Immature natural killer cell (primary cell): Measurements from ENCODE around the gene SREBF1. TPM values are rescaled to one million over a fixed set of nuclear protein-coding genes. Genes with fewer than 3 reads are reported as not detected.

ENCODE experiments used
- DNase-seq, 3 donors: peaks; one replicate each; pipeline ENCODE4 v3.0.0; 2022; ENCODE audit warnings: mixed read lengths in 1 of 3
- H3K27ac Mint-ChIP-seq, 6 donors: one replicate each; pipeline ENCODE4 v1.8.0; 2020; ENCODE audit warnings: mixed read lengths in 6 of 6, mild to moderate bottlenecking in 5 of 6, inconsistent platforms in 4 of 6, moderate library complexity in 3 of 6
- H3K27me3 Mint-ChIP-seq, 3 donors: one replicate each; pipeline ENCODE4 v1.8.0; 2020 to 2021; ENCODE audit warnings: low read depth in 3 of 3, mild to moderate bottlenecking in 3 of 3, mixed read lengths in 3 of 3, moderate library complexity in 3 of 3, inconsistent platforms in 1 of 3
- H3K36me3 Mint-ChIP-seq, 3 donors: one replicate each; pipeline ENCODE4 v1.8.0; 2020; ENCODE audit warnings: mixed read lengths in 3 of 3, inconsistent platforms in 2 of 3, mild to moderate bottlenecking in 2 of 3
- H3K4me1 Mint-ChIP-seq, 2 donors: one replicate each; pipeline ENCODE4 v1.8.0; 2020; ENCODE audit warnings: inconsistent platforms in 2 of 2, mild to moderate bottlenecking in 2 of 2, mixed read lengths in 2 of 2, moderate library complexity in 1 of 2
- H3K4me3 Mint-ChIP-seq, 5 donors: one replicate each; pipeline ENCODE4 v1.8.0; 2020; ENCODE audit warnings: mild to moderate bottlenecking in 5 of 5, mixed read lengths in 5 of 5, inconsistent platforms in 3 of 5, moderate library complexity in 3 of 5
- H3K9me3 Mint-ChIP-seq, 6 donors: one replicate each; pipeline ENCODE4 v1.8.0; 2020; ENCODE audit warnings: mild to moderate bottlenecking in 6 of 6, mixed read lengths in 6 of 6, inconsistent platforms in 4 of 6, moderate library complexity in 3 of 6
- polyA plus RNA-seq, 3 donors: library from polyadenylated mRNA; unstranded; fragments of 300-500 nt; fragmentation: Illumina TruSeq; gene quantifications; one replicate each; pipeline ENCODE4 v1.2.3, GENCODE V29; 2021

The SREBF1 gene
- polyA plus RNA-seq, 3 donors from 2014 or later = 2.9 to 13.4 (median 4.4) TPM

GRCh38 chr17:17771498-17772201, 65.1 kb downstream of the SREBF1 start:
- H3K4me3 Mint-ChIP-seq = no peak overlapping the region
- peaks cover 24 to 28% of the 10 kb centered on the region in 2 donors for H3K4me1 Mint-ChIP-seq
- H3K9me3 Mint-ChIP-seq = no peaks in the 10 kb centered on the region
- no peaks in the 10 kb centered on the region for H3K36me3 Mint-ChIP-seq
- H3K27ac Mint-ChIP-seq = peak overlapping the region in 1 of 6 donors; percentile 39
- no peak for DNase-seq
- H3K27me3 Mint-ChIP-seq = peaks cover 0 to 1% (median 0%) of the 10 kb centered on the region in 3 donors

DNA sequence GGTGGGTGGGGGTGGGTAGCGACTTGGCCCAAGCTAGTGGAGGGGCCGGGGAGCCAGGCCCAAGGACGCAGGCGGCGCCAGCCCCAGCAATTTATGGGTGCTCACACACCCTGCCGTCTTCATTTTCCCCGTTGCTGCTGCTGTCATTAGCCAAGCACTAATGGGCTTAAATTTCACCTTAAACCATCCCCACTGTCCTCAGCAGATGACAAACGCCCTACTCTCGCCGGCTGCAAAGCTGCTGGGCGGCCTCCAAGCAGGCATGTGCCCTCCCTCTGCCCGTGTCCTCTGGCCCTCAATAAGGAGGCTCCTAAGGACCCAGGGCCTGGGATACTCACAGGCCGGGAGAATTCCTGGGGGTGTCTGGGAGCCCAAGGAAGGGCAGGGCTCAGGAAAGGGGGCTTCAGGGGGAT, 66.1 kb downstream of the SREBF1 start:
- Mint-ChIP-seq H3K4me3 (no peak overlapping the region), H3K36me3 (no peaks in the 10 kb centered on the region), H3K27ac (peak overlapping the region in 1 of 6 donors; percentile 8), H3K4me1 (peaks cover 34 to 38% of the 10 kb centered on the region in 2 donors), H3K27me3 (peaks cover 0 to 1% (median 0%) of the 10 kb centered on the region in 3 donors), H3K9me3 (no peaks in the 10 kb centered on the region)
- DNase-seq = no peak

DNA sequence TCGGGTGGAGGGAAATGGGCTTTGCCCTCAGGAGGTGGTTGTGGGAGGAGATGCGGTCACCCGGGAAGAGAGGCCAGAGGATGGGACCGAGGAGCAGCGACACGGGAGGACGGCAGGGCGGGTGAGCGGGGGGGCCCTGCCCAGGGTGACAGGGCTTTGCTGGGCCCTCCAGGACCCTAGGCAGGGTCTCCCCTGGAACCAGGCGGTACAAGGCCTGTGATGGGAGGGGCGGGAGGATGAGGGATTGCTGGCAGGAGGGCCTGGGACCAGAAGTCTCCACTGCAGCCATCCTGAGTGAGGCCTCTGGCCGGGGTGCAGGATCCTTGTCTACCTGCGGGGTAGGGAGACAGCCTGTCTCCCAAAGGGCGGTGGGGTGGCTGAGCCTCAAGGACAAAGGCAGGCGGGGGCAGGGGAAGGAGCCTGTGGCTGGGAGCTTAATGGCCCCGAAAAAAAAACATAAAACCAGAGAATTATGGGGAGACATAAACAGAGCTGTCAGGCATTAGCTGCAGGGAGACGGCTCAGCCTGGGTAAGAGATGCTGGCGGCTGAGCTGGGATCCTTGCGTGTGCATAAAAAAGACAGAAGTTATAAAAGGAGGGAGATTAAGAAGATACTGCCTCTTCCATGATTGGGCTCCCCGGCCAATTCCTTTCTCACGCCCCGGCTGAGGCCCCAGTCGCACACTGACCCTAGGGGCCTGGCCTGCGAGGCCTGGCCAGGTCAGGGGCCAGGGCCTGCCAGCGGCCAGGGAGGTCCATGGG, 66.7 kb downstream of the SREBF1 start:
- Mint-ChIP-seq H3K9me3 (no peaks in the 10 kb centered on the region), H3K36me3 (no peaks in the 10 kb centered on the region), H3K27ac (no peak overlapping the region), H3K27me3 (peaks cover 0 to 1% (median 0%) of the 10 kb centered on the region in 3 donors), H3K4me3 (no peak overlapping the region), H3K4me1 (peaks cover 40 to 42% of the 10 kb centered on the region in 2 donors)
- no peak for DNase-seq

GRCh38 chr17:17768424-17769088, 68.2 kb downstream of the SREBF1 start:
- peak overlapping the region in 3 of 5 donors; percentile 18 to 70 (median 41) for H3K4me3 Mint-ChIP-seq
- H3K27me3 Mint-ChIP-seq = peaks cover 0 to 1% (median 0%) of the 10 kb centered on the region in 3 donors
- H3K27ac Mint-ChIP-seq = peak overlapping the region; percentile 18 to 94 (median 87)
- DNase-seq = peak in 2 of 3 donors; percentile 38 to 43
- H3K36me3 Mint-ChIP-seq = no peaks in the 10 kb centered on the region
- peaks cover 54 to 55% of the 10 kb centered on the region in 2 donors for H3K4me1 Mint-ChIP-seq
- no peaks in the 10 kb centered on the region for H3K9me3 Mint-ChIP-seq

GRCh38 chr17:17767887-17768418, 68.8 kb downstream of the SREBF1 start:
- Mint-ChIP-seq H3K4me1 (peaks cover 55 to 61% of the 10 kb centered on the region in 2 donors), H3K36me3 (no peaks in the 10 kb centered on the region), H3K9me3 (no peaks in the 10 kb centered on the region), H3K27me3 (peaks cover 0 to 1% (median 0%) of the 10 kb centered on the region in 3 donors), H3K4me3 (peak overlapping the region in 1 of 5 donors; percentile 41), H3K27ac (peak overlapping the region in 5 of 6 donors; percentile 75 to 94 (median 88))
- DNase-seq = no peak

- H3K36me3 Mint-ChIP-seq = no peaks in the 10 kb centered on the region
- no peak overlapping the region for H3K4me3 Mint-ChIP-seq
- H3K27me3 Mint-ChIP-seq = no peaks in the 10 kb centered on the region
- DNase-seq = no peak
- H3K9me3 Mint-ChIP-seq = no peaks in the 10 kb centered on the region
- peaks cover 54 to 63% of the 10 kb centered on the region in 2 donors for H3K4me1 Mint-ChIP-seq
- H3K27ac Mint-ChIP-seq = peak overlapping the region in 4 of 6 donors; percentile 30 to 94 (median 78)
Measured at GRCh38 chr17:17767154-17767869, 69.5 kb downstream of the SREBF1 start.

- H3K9me3 Mint-ChIP-seq = no peaks in the 10 kb centered on the region
- no peak for DNase-seq
- peak overlapping the region in 2 of 5 donors; percentile 52 to 64 for H3K4me3 Mint-ChIP-seq
- peak overlapping the region; percentile 30 to 94 (median 90) for H3K27ac Mint-ChIP-seq
- no peaks in the 10 kb centered on the region for H3K36me3 Mint-ChIP-seq
- H3K4me1 Mint-ChIP-seq = peaks cover 55 to 63% of the 10 kb centered on the region in 2 donors
- H3K27me3 Mint-ChIP-seq = no peaks in the 10 kb centered on the region
Measured at GRCh38 chr17:17766744-17767120, 70.1 kb downstream of the SREBF1 start.

DNA sequence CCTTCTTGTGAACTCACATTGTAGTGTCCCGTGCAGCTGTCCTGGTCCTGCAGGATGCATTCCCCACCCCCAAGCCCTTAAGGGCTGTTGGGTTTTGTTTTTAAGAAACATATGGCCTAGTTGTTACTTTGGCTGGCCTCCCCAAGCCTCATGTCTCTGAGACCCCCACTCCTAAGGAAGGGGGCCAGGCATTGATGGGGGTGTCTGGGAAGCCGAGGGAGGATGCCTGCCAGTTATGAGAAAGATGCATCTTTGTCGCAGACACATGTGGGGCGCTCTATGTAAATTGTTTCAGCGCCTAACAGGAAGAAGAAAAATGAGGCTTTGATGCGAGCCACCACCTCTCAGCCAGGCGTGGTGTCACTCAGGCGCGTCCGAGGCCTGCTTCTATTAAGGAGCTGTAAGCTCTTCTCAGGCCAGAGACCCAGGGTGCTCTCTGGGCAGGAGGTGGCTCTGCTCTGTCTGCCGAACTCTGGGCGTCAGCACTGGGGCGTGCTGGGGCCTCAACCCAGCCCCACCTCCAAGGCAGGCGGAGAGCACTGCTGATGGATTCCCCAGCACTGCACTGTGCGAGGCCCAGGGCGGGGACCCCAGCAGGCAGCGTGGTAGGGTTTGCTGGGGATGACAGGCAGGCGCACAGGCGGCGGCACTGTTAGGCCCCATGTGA, 70.6 kb downstream of the SREBF1 start:
- DNase-seq = peak in 1 of 3 donors; percentile 40
- Mint-ChIP-seq H3K4me3 (peak overlapping the region in 3 of 5 donors; percentile 52 to 71 (median 64)), H3K9me3 (no peaks in the 10 kb centered on the region), H3K36me3 (no peaks in the 10 kb centered on the region), H3K27ac (peak overlapping the region; percentile 19 to 94 (median 90)), H3K27me3 (no peaks in the 10 kb centered on the region), H3K4me1 (peaks cover 55 to 63% of the 10 kb centered on the region in 2 donors)

DNA sequence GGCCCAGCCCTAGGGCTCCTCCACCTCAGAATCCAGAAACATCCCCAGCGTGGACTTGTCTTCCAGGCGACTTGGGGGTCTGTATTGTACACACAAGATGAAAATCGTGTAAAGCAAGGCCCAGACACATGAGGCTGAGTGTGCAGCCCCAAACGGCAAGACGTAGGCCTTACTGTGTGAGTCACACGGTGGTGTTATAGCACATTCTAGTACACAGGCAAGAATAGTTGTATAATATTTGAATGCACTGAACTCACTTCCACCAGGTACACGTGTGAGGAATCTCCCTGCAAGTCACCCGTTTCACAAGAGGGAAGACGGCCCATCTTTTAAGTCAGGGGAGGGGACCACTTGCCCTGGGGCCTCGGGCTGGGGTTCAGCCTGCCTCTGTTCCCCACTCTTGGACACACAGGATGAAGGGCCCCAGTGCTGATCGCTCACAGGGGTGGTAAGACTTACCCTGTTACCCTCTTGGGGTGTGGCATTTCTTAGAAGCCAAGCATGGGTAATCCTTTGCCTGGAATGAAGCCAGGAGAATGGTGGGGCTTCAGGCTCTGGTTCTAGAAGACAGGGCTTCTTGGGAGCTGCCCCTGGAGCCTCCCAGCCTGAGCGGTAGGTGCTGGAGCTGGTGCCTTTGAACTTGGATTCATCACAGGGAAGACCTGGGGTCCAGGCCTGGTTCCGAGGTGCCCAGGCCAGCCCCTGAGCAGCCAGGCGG, 71.3 kb downstream of the SREBF1 start:
- H3K9me3 Mint-ChIP-seq = no peaks in the 10 kb centered on the region
- no peak overlapping the region for H3K4me3 Mint-ChIP-seq
- H3K4me1 Mint-ChIP-seq = peaks cover 58 to 63% of the 10 kb centered on the region in 2 donors
- no peaks in the 10 kb centered on the region for H3K27me3 Mint-ChIP-seq
- no peak for DNase-seq
- H3K36me3 Mint-ChIP-seq = no peaks in the 10 kb centered on the region
- peak overlapping the region in 5 of 6 donors; percentile 12 to 94 (median 90) for H3K27ac Mint-ChIP-seq

DNA sequence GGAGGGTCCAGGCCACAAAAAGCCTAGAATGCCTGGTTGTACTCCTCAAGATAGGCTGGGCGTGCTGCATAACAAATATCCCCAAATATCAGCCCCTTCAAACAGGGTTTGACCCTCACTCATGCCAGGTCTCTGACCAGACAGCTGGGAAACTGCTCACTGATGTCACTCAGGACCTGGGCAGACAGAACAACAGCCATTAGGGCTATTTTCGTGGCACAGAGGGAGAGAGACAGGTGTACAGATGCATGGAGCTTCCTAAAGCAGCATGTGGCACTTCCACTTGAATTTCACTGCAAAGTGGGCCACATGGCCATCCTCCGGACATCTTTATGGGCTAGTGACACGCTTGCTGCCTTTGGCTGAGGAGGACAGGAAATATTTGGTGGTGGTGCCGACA, 73.1 kb downstream of the SREBF1 start:
- Mint-ChIP-seq H3K36me3 (no peaks in the 10 kb centered on the region), H3K4me3 (peak overlapping the region in 4 of 5 donors; percentile 6 to 51 (median 34)), H3K4me1 (peaks cover 52 to 68% of the 10 kb centered on the region in 2 donors), H3K27ac (peak overlapping the region; percentile 52 to 85 (median 83)), H3K27me3 (no peaks in the 10 kb centered on the region), H3K9me3 (no peaks in the 10 kb centered on the region)
- DNase-seq = peak in 2 of 3 donors; percentile 31 to 37

GRCh38 chr17:17763136-17763535, 73.7 kb downstream of the SREBF1 start:
- Mint-ChIP-seq H3K4me3 (no peak overlapping the region), H3K27ac (peak overlapping the region in 2 of 6 donors; percentile 52 to 83), H3K9me3 (no peaks in the 10 kb centered on the region), H3K4me1 (peaks cover 52 to 68% of the 10 kb centered on the region in 2 donors), H3K36me3 (no peaks in the 10 kb centered on the region), H3K27me3 (no peaks in the 10 kb centered on the region)
- no peak for DNase-seq

DNA sequence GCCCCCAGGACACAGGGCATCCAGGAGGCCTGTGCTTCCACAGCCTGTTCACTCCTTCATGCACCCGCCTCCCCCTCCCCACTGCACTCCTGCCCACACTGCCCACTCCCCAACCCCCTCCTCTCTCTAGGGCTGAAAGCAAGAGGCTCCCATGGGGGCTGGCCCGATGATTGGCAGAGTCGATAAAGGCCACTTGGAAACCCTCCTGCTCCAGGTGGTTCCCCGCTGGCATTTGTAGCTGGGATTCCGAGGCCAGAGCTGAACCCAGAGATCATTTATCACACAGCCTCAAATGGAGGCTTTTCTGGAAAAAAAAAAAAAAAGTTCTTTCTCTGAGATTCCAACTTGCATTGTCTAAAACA, 74.1 kb downstream of the SREBF1 start:
- no peak overlapping the region for H3K4me3 Mint-ChIP-seq
- H3K27ac Mint-ChIP-seq = no peak overlapping the region
- no peaks in the 10 kb centered on the region for H3K36me3 Mint-ChIP-seq
- no peaks in the 10 kb centered on the region for H3K9me3 Mint-ChIP-seq
- peaks cover 53 to 70% of the 10 kb centered on the region in 2 donors for H3K4me1 Mint-ChIP-seq
- no peak for DNase-seq
- H3K27me3 Mint-ChIP-seq = no peaks in the 10 kb centered on the region
